Medulla oblongata (tissue), 1 donor: ENCODE measurements around the gene FRY.

Experiments used
- DNase-seq: peaks from one replicate; pipeline ENCODE4 v3.0.0-alpha.2; 2015; ENCODE audit errors: extremely low spot score

FRY gene

GRCh38 chr13:32127691-32128090 lies 96.1 kb downstream of the FRY start:
- no peak for DNase-seq

GRCh38 chr13:32134241-32135055 lies 102.9 kb downstream of the FRY start:
- no peak for DNase-seq

GRCh38 chr13:32135056-32135390 lies 103.4 kb downstream of the FRY start:
- DNase-seq = no peak

GRCh38 chr13:32135655-32136054 lies 104.1 kb downstream of the FRY start:
- no peak for DNase-seq

- no peak for DNase-seq
Observed at GRCh38 chr13:32136061-32136460, 104.5 kb downstream of the FRY start.

- DNase-seq = no peak
Observed at GRCh38 chr13:32136716-32137115, 105.1 kb downstream of the FRY start.

- no peak for DNase-seq
Observed at GRCh38 chr13:32139251-32139650, 107.7 kb downstream of the FRY start.

GRCh38 chr13:32140109-32140508 lies 108.5 kb downstream of the FRY start:
- DNase-seq = no peak

GRCh38 chr13:32141462-32141861 lies 109.9 kb downstream of the FRY start:
- DNase-seq = no peak

GRCh38 chr13:32142115-32142514 lies 110.5 kb downstream of the FRY start:
- no peak for DNase-seq

- no peak for DNase-seq
Observed at GRCh38 chr13:32142956-32143375, 111.4 kb downstream of the FRY start.

GRCh38 chr13:32147193-32147592 lies 115.6 kb downstream of the FRY start:
- no peak for DNase-seq

GRCh38 chr13:32147976-32148375 lies 116.4 kb downstream of the FRY start:
- DNase-seq = no peak

GRCh38 chr13:32150239-32150638 lies 118.7 kb downstream of the FRY start:
- no peak for DNase-seq

- DNase-seq = peak; percentile 48
Observed at GRCh38 chr13:32150794-32151193, 119.2 kb downstream of the FRY start.

GRCh38 chr13:32151240-32151639 lies 119.7 kb downstream of the FRY start:
- no peak for DNase-seq

- DNase-seq = no peak
Observed at GRCh38 chr13:32153056-32153455, 121.5 kb downstream of the FRY start.

GRCh38 chr13:32159137-32159869 lies 127.7 kb downstream of the FRY start:
- DNase-seq = no peak

- DNase-seq = no peak
Observed at GRCh38 chr13:32162395-32163005, 130.9 kb downstream of the FRY start.

- peak; percentile 50 for DNase-seq
Observed at GRCh38 chr13:32164622-32165268, 133.2 kb downstream of the FRY start.

- peak; percentile 72 for DNase-seq
Observed at GRCh38 chr13:32165796-32166195, 134.2 kb downstream of the FRY start.

GRCh38 chr13:32168131-32168530 lies 136.6 kb downstream of the FRY start:
- no peak for DNase-seq
